ENCODE results near the gene C5orf24. TPM values are rescaled to one million over a fixed set of nuclear protein-coding genes. Genes with fewer than 3 reads are reported as not detected.
"Not testable (repeated sequence)": the region's sequence is repeated elsewhere in the genome, so short reads cannot be mapped to it uniquely, and the experiment has no call there.

The C5orf24 gene
- total RNA-seq, 2 experiments from 2014 or later, result 30.1 to 33.0 TPM

GRCh38 chr5:134835623-134836022, 10.1 kb upstream of the C5orf24 start:
- POLR2A ChIA-PET, result no interaction called here
- CTCF ChIA-PET, result interaction anchor here (2.7 kb wide), 1 partner anchor 10 kb away, joined by 11 read pairs; no protein-coding TSS in a partner anchor
- peaks cover 11% of the 10 kb centered on the region for H3K36me3 Mint-ChIP-seq (ENCODE audit: low read depth)
- no peaks in the 10 kb centered on the region for H3K9me3 Mint-ChIP-seq
- no peaks in the 10 kb centered on the region for H3K4me1 Mint-ChIP-seq
- no peak overlapping the region for H3K4me3 Mint-ChIP-seq
- H3K27ac Mint-ChIP-seq, result no peak overlapping the region
- no peaks in the 10 kb centered on the region for H3K27me3 Mint-ChIP-seq
- DNase-seq, result no peak

GRCh38 chr5:134837530-134838181, 8.1 kb upstream of the C5orf24 start:
- H3K4me3 Mint-ChIP-seq, result no peak overlapping the region
- H3K27ac Mint-ChIP-seq, result no peak overlapping the region
- H3K36me3 Mint-ChIP-seq (ENCODE audit: low read depth), result peaks cover 12% of the 10 kb centered on the region
- CTCF ChIA-PET, result interaction anchor here (0.8 kb wide), 2 partner anchors 16 to 20 kb away, joined by 3 read pairs; no protein-coding TSS in a partner anchor
- no peaks in the 10 kb centered on the region for H3K4me1 Mint-ChIP-seq
- no peaks in the 10 kb centered on the region for H3K27me3 Mint-ChIP-seq
- DNase-seq, result no peak
- no peaks in the 10 kb centered on the region for H3K9me3 Mint-ChIP-seq
- POLR2A ChIA-PET, result no interaction called here

- H3K27ac Mint-ChIP-seq, H3K9me3 Mint-ChIP-seq, H3K4me3 Mint-ChIP-seq, DNase-seq, POLR2A ChIA-PET, H3K27me3 Mint-ChIP-seq, H3K4me1 Mint-ChIP-seq: not testable (repeated sequence)
- CTCF ChIA-PET, result interaction anchor here (0.7 to 0.8 kb wide), 3 partner anchors 16 to 28 kb away, joined by 3 read pairs; no protein-coding TSS in a partner anchor
- peaks cover 12% of the 10 kb centered on the region for H3K36me3 Mint-ChIP-seq (ENCODE audit: low read depth)
Measured at GRCh38 chr5:134838361-134838760, 7.4 kb upstream of the C5orf24 start.

- Mint-ChIP-seq H3K9me3 (no peaks in the 10 kb centered on the region), H3K4me1 (peaks cover 11% of the 10 kb centered on the region), H3K27ac (no peak overlapping the region), H3K27me3 (no peaks in the 10 kb centered on the region), H3K4me3 (no peak overlapping the region), H3K36me3 (ENCODE audit: low read depth) (peaks cover 13% of the 10 kb centered on the region)
- CTCF ChIA-PET, result interaction anchor here (0.6 kb wide), 1 partner anchor 1772 kb away, joined by 4 read pairs; no protein-coding TSS in a partner anchor
- DNase-seq, result no peak
- POLR2A ChIA-PET, result interaction anchor here (1.2 kb wide), 1 partner anchor 9 kb away, joined by 4 read pairs; no protein-coding TSS in a partner anchor
Measured at GRCh38 chr5:134840811-134841210, 5.0 kb upstream of the C5orf24 start.

GRCh38 chr5:134844252-134844651, 1.5 kb upstream of the C5orf24 start:
- DNase-seq, result no peak
- CTCF ChIA-PET, result interaction anchor here (1.8 kb wide), 1 partner anchor 86 kb away, joined by 6 read pairs; no protein-coding TSS in a partner anchor
- no peaks in the 10 kb centered on the region for H3K27me3 Mint-ChIP-seq
- POLR2A ChIA-PET, result no interaction called here
- H3K9me3 Mint-ChIP-seq, result no peaks in the 10 kb centered on the region
- H3K36me3 Mint-ChIP-seq (ENCODE audit: low read depth), result peaks cover 20% of the 10 kb centered on the region
- H3K27ac Mint-ChIP-seq, result peak overlapping the region; percentile 1
- peaks cover 27% of the 10 kb centered on the region for H3K4me1 Mint-ChIP-seq
- no peak overlapping the region for H3K4me3 Mint-ChIP-seq

- peak overlapping the region; percentile 93 for H3K4me3 Mint-ChIP-seq
- no peaks in the 10 kb centered on the region for H3K9me3 Mint-ChIP-seq
- DNase-seq, result no peak
Measured at GRCh38 chr5:134845335-134845851, 375 bp upstream of the C5orf24 start.

GRCh38 chr5:134846641-134846960, 833 bp downstream of the C5orf24 start:
- ChIA-PET POLR2A (no interaction called here), CTCF (interaction anchor here (0.5 to 4.9 kb wide), 3 partner anchors 13 to 58 kb away, joined by 4 to 24 read pairs (median 6); partner anchors contain the start of gene PCBD2)
- Mint-ChIP-seq H3K27me3 (no peaks in the 10 kb centered on the region), H3K36me3 (ENCODE audit: low read depth) (peaks cover 25% of the 10 kb centered on the region), H3K4me3 (peak overlapping the region; percentile 93), H3K9me3 (no peaks in the 10 kb centered on the region), H3K27ac (peak overlapping the region; percentile 99), H3K4me1 (peaks cover 43% of the 10 kb centered on the region)
- DNase-seq, result peak; percentile 32

More at GRCh38 chr5:134845335-134845851, 375 bp upstream of the C5orf24 start:
- Mint-ChIP-seq H3K36me3 (ENCODE audit: low read depth) (peaks cover 20% of the 10 kb centered on the region), H3K27me3 (no peaks in the 10 kb centered on the region), H3K27ac (peak overlapping the region; percentile 99), H3K4me1 (peaks cover 33% of the 10 kb centered on the region)
- ChIA-PET CTCF (interaction anchor here (0.6 to 1.8 kb wide), 9 partner anchors 9 to 1760 kb away, joined by 3 to 6 read pairs (median 3); partner anchors contain the start of gene PCBD2), POLR2A (interaction anchor here (0.5 to 1.0 kb wide), 3 partner anchors 29 to 110 kb away, joined by 3 to 5 read pairs (median 3); partner anchors contain the start of genes PCBD2 and TXNDC15)

- ChIA-PET CTCF (interaction anchor here (0.9 to 4.9 kb wide), 6 partner anchors 10 to 55 kb away, joined by 3 to 24 read pairs (median 4); partner anchors contain the start of gene PCBD2), POLR2A (interaction anchor here (0.7 kb wide), 1 partner anchor 9 kb away, joined by 4 read pairs; no protein-coding TSS in a partner anchor)
- not testable (repeated sequence) for DNase-seq, H3K4me3 Mint-ChIP-seq, H3K27me3 Mint-ChIP-seq, H3K27ac Mint-ChIP-seq, H3K9me3 Mint-ChIP-seq
- Mint-ChIP-seq H3K4me1 (peaks cover 56% of the 10 kb centered on the region), H3K36me3 (ENCODE audit: low read depth) (peaks cover 32% of the 10 kb centered on the region)
Measured at GRCh38 chr5:134849434-134849933, 3.7 kb downstream of the C5orf24 start.

GRCh38 chr5:134851307-134851923, 5.6 kb downstream of the C5orf24 start:
- CTCF ChIA-PET, result interaction anchor here (1.1 to 4.9 kb wide), 3 partner anchors 8 to 53 kb away, joined by 3 to 24 read pairs (median 3); partner anchors contain the start of gene PCBD2
- DNase-seq, result no peak
- POLR2A ChIA-PET, result interaction anchor here (0.5 kb wide), 1 partner anchor 9 kb away, joined by 4 read pairs; no protein-coding TSS in a partner anchor
- Mint-ChIP-seq H3K4me1 (peaks cover 51% of the 10 kb centered on the region), H3K4me3 (no peak overlapping the region), H3K9me3 (no peaks in the 10 kb centered on the region), H3K27ac (peak overlapping the region; percentile 36), H3K36me3 (ENCODE audit: low read depth) (peaks cover 39% of the 10 kb centered on the region), H3K27me3 (no peaks in the 10 kb centered on the region)

- POLR2A ChIA-PET, CTCF ChIA-PET, H3K27ac Mint-ChIP-seq, H3K4me3 Mint-ChIP-seq, H3K9me3 Mint-ChIP-seq, DNase-seq, H3K27me3 Mint-ChIP-seq: not testable (repeated sequence)
- H3K4me1 Mint-ChIP-seq, result peaks cover 24% of the 10 kb centered on the region
- H3K36me3 Mint-ChIP-seq (ENCODE audit: low read depth), result peaks cover 30% of the 10 kb centered on the region
Measured at GRCh38 chr5:134856465-134856864, 10.7 kb downstream of the C5orf24 start.

GRCh38 chr5:134857401-134857800, 11.6 kb downstream of the C5orf24 start:
- ChIA-PET POLR2A (no interaction called here), CTCF (interaction anchor here (0.8 to 0.9 kb wide), 2 partner anchors 44 to 47 kb away, joined by 3 read pairs; partner anchors contain the start of gene PCBD2)
- no peak for DNase-seq

GRCh38 chr5:134864707-134865106, 18.9 kb downstream of the C5orf24 start:
- Mint-ChIP-seq H3K4me3 (no peak overlapping the region), H3K27ac (no peak overlapping the region), H3K36me3 (ENCODE audit: low read depth) (peaks cover 8% of the 10 kb centered on the region), H3K9me3 (no peaks in the 10 kb centered on the region), H3K27me3 (no peaks in the 10 kb centered on the region), H3K4me1 (no peaks in the 10 kb centered on the region)
- DNase-seq, result no peak
- POLR2A ChIA-PET, result no interaction called here
- CTCF ChIA-PET, result interaction anchor here (0.8 to 1.5 kb wide), 3 partner anchors 24 to 40 kb away, joined by 3 to 5 read pairs (median 3); partner anchors contain the start of gene PCBD2

More at GRCh38 chr5:134857401-134857800, 11.6 kb downstream of the C5orf24 start:
- Mint-ChIP-seq H3K9me3 (no peaks in the 10 kb centered on the region), H3K27me3 (no peaks in the 10 kb centered on the region), H3K27ac (no peak overlapping the region), H3K36me3 (ENCODE audit: low read depth) (peaks cover 27% of the 10 kb centered on the region), H3K4me1 (peaks cover 18% of the 10 kb centered on the region), H3K4me3 (no peak overlapping the region)
